Kidney capillary endothelial cell (primary cell): ENCODE results near the gene USP14.

Experiments
- DNase-seq: peaks from one replicate; pipeline ENCODE4 v3.0.0-alpha.2; 2018; ENCODE audit warnings: low spot score

Gene USP14

GRCh38 chr18:159933-160332, 1.6 kb downstream of the USP14 start:
- DNase-seq: no peak

GRCh38 chr18:160831-161570, 2.6 kb downstream of the USP14 start:
- DNase-seq: no peak

GRCh38 chr18:172361-172760, 14.0 kb downstream of the USP14 start:
- no peak for DNase-seq

GRCh38 chr18:179499-179898, 21.1 kb downstream of the USP14 start:
- DNase-seq: no peak

GRCh38 chr18:181711-182110, 23.4 kb downstream of the USP14 start:
- DNase-seq: no peak

DNA sequence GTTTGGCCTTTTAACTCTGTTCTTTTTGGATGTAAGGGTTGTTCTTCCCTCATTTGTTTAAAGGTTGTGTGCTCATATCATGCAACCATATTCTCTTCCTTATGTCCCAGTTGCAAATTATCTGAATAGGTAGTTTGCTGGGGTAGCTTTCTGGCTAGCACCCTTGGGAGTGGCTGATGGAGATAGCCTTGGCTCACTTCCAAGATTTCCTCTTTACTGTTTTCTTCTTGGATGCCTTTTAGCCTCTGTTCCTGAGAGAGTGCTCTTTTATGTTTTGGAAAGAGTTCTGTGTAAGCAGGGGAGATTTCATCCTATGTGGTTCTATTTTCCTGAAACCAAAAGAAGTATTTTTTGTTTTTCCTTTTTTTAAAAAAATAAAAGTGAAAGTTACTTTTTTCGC, 25.4 kb downstream of the USP14 start:
- DNase-seq: no peak

DNA sequence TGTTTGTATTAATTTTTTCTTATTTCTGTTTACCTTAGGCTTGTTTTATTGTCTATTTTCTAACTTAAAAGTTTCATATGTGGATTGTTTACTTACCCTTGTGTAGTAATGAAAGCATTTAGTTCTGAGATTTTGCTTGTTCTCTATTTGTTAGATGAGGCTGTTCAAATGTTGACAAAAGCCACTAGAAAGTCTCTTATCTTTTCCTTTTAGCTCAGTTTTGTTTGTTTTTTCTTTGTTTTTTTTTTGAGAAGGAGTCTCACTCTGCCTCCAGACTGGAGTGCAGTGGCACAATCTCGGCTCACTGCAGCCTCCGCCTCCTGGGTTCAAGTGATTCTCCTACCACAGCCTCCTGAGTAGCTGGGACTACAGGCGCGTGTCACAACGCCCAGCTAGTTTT, 30.9 kb downstream of the USP14 start:
- DNase-seq: no peak

DNA sequence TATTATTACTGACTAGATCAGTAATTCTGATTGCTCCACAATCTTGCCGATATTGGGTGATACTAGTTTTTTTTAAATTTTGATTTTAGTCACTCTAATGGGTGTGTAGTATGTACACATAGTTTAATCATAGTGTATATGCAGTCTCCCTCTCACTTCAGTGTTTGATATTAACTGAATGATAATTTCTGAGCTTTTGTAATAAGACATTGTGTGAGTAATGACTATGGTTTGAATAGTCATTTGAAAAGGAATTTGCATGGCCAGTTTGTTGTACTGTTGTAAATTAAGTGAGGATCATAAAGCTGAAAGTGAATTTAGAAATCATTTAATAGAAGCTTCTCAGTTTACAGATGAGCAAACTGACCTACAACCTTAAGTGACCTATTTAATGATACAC, 33.4 kb downstream of the USP14 start:
- DNase-seq: no peak

GRCh38 chr18:192801-193200, 34.4 kb downstream of the USP14 start:
- no peak for DNase-seq

GRCh38 chr18:195651-196050, 37.3 kb downstream of the USP14 start:
- DNase-seq: no peak

- no peak for DNase-seq
Measured at GRCh38 chr18:199214-199613, 40.9 kb downstream of the USP14 start.

DNA sequence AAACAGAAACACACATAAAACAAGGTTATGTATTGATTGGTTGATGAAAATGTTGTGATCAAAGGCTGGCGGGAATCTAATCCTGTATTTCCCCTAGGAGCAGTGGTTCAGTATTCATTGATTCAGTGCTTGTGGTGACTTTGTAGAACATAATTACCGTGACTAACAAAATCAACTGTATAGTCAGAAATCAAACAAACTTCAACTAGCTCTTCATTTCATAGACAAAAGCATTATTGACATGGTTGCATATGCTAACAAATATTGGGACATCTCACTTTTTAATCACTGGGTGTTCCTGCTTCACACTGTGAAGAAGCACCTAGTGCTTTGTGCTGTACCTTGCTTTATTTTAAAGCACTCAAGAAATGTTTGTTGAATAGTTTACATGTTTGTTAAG, 41.4 kb downstream of the USP14 start:
- no peak for DNase-seq

- DNase-seq: no peak
Measured at GRCh38 chr18:210075-210474, 51.7 kb downstream of the USP14 start.

- DNase-seq: no peak
Measured at GRCh38 chr18:210733-211132, 52.4 kb downstream of the USP14 start.

GRCh38 chr18:211582-211981, 53.2 kb downstream of the USP14 start:
- peak; percentile 22 for DNase-seq

DNA sequence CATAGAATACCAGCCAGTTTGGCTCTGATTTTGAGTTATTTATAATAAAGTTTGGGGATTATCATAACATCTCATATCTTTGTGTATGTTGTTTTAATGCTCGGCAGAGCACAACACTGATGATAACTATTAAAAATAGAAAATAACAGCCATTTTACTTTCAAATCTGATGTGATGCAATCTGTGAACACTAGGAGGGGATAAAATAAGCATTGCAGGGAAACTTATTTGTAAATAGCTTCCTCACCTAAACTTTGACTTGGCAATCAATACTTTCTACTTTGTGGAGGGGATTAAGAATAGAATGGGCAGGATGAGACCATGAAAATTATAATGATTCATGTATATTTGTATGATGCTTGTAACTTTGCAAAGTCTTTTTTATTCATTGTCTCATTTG, 54.4 kb downstream of the USP14 start:
- DNase-seq: no peak

GRCh38 chr18:213505-213904, 55.1 kb downstream of the USP14 start:
- DNase-seq: no peak

DNA sequence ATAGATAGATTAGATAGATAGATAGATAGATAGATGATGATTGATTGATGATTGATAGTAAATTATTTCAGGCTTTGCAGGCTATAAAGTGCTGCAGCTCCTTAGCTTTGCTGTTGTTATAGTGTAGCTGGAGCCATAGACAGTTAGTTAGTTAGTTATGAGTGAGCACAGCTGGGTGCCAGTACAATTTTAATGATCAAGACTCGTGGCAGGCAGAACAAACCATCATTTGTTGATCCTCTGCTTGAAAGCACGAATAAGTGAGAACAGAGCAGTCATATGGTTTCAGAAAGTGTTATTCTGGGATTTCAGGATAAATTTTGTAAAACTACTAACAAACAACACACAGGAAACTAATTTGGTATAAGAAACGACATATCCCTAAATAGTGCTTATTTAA, 55.6 kb downstream of the USP14 start:
- DNase-seq: no peak

DNA sequence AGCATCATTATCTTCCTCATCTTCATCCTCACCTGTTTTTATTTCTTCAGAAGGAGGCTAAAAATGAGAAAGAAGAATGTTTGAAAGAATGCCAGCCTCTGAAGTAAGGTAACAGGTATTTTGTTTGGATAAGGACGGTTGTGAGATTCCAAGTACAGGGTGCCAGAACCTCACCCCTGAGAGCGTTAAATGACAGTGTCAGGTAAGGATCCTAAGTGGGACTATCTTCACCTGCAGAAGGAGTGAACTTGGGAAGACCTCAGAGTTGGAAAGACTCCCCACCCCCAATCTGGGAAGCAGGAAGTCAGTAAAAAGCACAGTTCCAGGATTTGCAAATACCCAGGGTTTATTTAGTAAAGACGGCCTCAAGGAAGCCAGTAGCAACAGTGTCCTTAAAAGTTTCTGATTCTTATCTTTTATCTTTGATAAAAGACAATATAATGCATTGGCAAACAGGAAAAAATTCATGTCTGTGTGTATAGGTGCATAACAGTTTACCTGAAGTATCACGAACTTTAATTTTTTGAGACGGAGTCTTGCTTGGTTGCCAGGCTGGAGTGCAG, 57.2 kb downstream of the USP14 start:
- DNase-seq: no peak

DNA sequence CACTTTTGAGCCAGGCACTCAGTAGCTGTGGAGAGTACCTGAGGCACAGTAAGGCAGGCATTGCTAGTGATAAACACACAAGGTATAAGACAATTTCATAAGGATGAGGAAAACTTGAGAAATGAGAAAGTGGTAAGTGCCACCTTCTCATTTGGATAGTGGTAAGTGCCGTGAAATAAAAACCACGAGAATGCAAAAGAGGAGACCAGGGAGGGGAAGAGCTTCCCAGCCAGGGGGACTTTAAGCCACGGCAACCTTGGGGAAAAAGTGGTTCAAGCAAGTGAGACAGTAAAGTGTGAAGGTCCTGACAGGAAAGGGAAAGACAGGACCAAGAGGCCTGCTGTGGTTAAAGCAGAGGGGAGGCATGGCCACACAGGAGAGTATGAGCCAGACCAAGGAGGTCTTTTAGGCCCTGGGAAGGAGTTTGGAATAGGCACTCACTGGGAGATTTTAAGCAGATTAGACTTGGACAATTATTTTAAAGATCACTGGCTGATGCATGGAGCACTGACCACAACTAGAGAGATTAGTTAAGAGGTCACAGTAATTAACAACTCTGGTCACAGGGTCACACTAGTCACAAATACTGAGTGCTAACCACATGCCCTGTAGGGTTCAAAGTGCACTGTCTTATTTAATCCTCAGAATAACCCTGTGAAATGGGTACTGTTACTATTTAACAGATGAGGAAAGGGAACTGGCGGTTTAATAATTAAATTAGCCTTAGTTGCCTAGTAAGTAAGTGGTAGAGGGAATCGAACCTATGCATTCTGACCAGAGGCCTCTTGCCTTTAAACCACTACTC, 59.4 kb downstream of the USP14 start:
- no peak for DNase-seq

DNA sequence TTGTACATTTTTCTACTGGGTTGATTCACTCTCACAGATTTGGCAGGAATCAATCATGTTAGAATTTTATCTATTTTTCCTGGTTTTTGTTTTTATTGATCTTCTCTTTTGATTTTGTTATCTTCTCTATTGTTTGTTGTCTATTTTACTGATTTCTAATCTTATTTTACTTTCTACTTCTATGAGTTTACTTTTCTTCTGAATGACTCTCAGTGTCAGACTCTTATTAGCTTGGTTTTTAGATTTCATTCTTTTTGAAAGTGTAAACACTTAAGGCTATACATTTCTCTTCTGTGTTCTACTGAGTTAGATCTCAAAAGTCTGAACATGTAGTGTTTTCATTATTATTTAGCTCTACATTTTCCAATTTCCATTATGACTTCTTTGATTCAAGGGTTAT, 62.4 kb downstream of the USP14 start:
- DNase-seq: no peak

DNA sequence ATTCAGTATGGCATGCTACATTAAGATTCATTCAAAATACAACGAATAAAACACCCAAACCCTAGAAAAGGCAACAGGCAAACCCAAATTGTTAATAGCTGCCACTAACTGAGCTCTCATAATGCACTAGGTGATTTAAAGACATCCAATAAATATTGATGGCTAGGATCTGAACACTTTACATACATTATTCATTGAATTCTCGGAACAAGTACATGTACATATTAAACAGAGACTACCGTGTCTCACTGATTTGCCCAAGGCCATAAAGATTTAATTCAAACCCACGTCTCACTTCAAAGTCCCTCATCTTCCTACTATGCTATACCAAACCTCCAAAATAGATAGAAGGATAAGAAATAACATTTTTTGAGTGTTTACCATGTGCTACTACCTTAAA, 67.4 kb downstream of the USP14 start:
- DNase-seq: no peak

DNA sequence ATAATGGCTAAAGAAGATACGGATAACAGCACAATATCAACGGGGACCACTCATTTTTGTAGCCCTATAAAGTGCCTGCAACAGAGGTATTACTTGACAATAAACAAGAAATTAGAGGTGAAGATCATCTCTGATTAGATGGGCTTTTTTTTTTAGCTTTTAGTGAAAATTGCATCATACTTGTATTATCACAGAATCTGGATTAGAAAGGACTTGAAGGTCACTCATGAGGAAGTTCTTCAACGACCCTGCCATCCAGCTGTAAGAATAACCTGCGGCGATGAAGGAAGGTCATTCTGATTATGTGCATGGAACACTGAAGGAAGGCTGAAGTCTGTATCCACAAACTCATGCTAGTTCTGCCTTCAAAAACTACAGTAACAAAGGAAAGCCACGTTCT, 69.0 kb downstream of the USP14 start:
- no peak for DNase-seq
